PC-9 (cell line): ENCODE measurements around the gene SIT1. TPM values are rescaled to one million over a fixed set of nuclear protein-coding genes. Genes with fewer than 3 reads are reported as not detected.

ENCODE experiments used
- BruUV-seq: library from RNA; stranded (reverse); fragments of 400-500 nt; replicated peaks from 2 replicates; lab custom pipeline; 2021; lab: Mats Ljungman, UMichigan
- CTCF ChIA-PET: fragments of 300-600 bp; sonication (Branson Sonifier 250); formaldehyde crosslinking; loops from one replicate; lab custom pipeline; 2022; ENCODE audit warnings: antibody characterized with exemption; lab: Charles Lee
- POLR2A ChIA-PET: fragments of 300-600 bp; sonication (Branson Sonifier 250); formaldehyde crosslinking; loops from one replicate; lab custom pipeline; 2022; ENCODE audit warnings: antibody characterized with exemption; ENCODE audit not compliant: unreplicated experiment; lab: Charles Lee
- DNase-seq, 2 experiments: peaks; one replicate each; pipeline versions ENCODE4 v3.0.0 to v3.0.0-alpha.2; 2015 to 2022; ENCODE audit warnings: mixed read lengths in 1 of 2
- H2AFZ ChIP-seq: fragments of 200-600 bp; sonication (generic); 2 replicates; pipeline ENCODE4 v1.8.1; 2017; ENCODE audit warnings: antibody characterized with exemption
- H3F3A ChIP-seq: fragments of 200-600 bp; sonication (generic); 2 replicates; pipeline ENCODE4 v1.8.1; 2017; ENCODE audit warnings: antibody characterized with exemption, mild to moderate bottlenecking, low read depth; ENCODE audit not compliant: insufficient read depth
- H3K27ac ChIP-seq: fragments of 200-600 bp; sonication (generic); 2 replicates; pipeline ENCODE4 v1.6.1; 2016; ENCODE audit warnings: mixed run types
- H3K27me3 ChIP-seq: fragments of 200-600 bp; sonication (generic); 2 replicates; pipeline ENCODE4 v1.6.1; 2016; ENCODE audit warnings: low read depth, mixed run types; ENCODE audit not compliant: insufficient read depth
- H3K36me3 ChIP-seq: fragments of 200-600 bp; sonication (generic); 2 replicates; pipeline ENCODE4 v1.6.1; 2016; ENCODE audit warnings: low read depth, mixed run types
- H3K4me1 ChIP-seq: fragments of 200-600 bp; sonication (generic); replicated peaks from 2 replicates; pipeline ENCODE4 v1.6.1; 2016; ENCODE audit warnings: mixed run types; ENCODE audit not compliant: insufficient read depth
- H3K4me2 ChIP-seq: fragments of 200-600 bp; sonication (generic); 2 replicates; pipeline ENCODE4 v1.6.1; 2017; ENCODE audit warnings: mixed run types
- H3K4me3 ChIP-seq: fragments of 200-600 bp; sonication (generic); 2 replicates; pipeline ENCODE4 v1.6.1; 2016; ENCODE audit warnings: mixed run types
- H3K79me2 ChIP-seq: fragments of 200-600 bp; sonication (generic); 2 replicates; pipeline ENCODE4 v1.6.1; 2017; ENCODE audit warnings: low read depth, mixed run types
- H3K9me2 ChIP-seq: fragments of 200-600 bp; sonication (generic); 2 replicates; pipeline ENCODE4 v1.8.1; 2017; ENCODE audit warnings: mild to moderate bottlenecking; ENCODE audit not compliant: insufficient read depth
- H3K9me3 ChIP-seq: fragments of 200-600 bp; sonication (generic); 2 replicates; pipeline ENCODE4 v1.8.1; 2016; ENCODE audit warnings: low read depth; ENCODE audit not compliant: insufficient read depth
- H4K20me1 ChIP-seq: fragments of 200-600 bp; sonication (generic); 2 replicates; pipeline ENCODE4 v1.8.1; 2017; ENCODE audit not compliant: insufficient read depth
- EZH2 ChIP-seq: fragments of 200-600 bp; sonication (generic); IDR thresholded peaks from 2 replicates; pipeline ENCODE4 v1.8.0; 2017; ENCODE audit warnings: antibody characterized with exemption, low read depth
- intact Hi-C: fragments of 100-400 bp; cut with micrococcal nuclease; formaldehyde crosslinking; loops from one replicate; pipeline ENCODE4 v1.10.0; 2022; ENCODE audit not compliant: unreplicated experiment
- total RNA-seq: library from RNA; stranded (reverse); gene quantifications from 2 replicates; pipeline ENCODE4 v1.2.3, GENCODE V29; 2021
- TF ChIP-seq, protein P1 (sequence below): fragments of 200-600 bp; sonication (generic); conservative IDR thresholded peaks from 2 replicates; pipeline ENCODE4 v1.6.1; 2017; ENCODE audit warnings: mixed run types, antibody characterized with exemption, mild to moderate bottlenecking, moderate library complexity

SIT1 gene
- total RNA-seq, 1 experiment from 2014 or later, result not detected

DNA sequence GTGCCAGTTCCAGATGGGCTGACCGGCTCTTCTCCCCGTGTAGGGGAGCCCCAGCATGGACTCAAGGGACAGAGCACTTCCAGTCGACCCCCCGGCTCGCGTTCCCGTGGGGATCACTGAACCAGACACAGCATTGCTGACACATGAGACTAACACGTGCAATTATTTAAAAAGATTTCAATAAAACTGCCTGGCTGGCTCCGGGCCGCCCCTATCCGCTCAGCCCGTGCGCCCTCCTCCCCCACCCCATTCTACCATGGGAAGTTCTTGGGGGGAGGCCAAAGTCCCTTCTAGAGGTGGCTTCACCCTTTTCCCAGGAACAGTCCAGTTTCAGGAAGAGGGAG lies 40.9 kb downstream of the SIT1 start:
- Histone ChIP-seq H3K4me2 (no peak overlapping the region), H3K4me3 (no peak overlapping the region), H3K27me3 (no peaks in the 10 kb centered on the region), H3K79me2 (peaks cover 7% of the 10 kb centered on the region; the same call in 1 of the 2 replicates), H3K4me1 (peaks cover 7% of the 10 kb centered on the region; the same call in 1 of the 2 replicates), H4K20me1 (no peaks in the 10 kb centered on the region), H2AFZ (no peak overlapping the region), H3K36me3 (no peaks in the 10 kb centered on the region), H3F3A (peaks cover 1% of the 10 kb centered on the region; the same call in 1 of the 2 replicates), H3K9me3 (no peaks in the 10 kb centered on the region), H3K9me2 (no peaks in the 10 kb centered on the region), H3K27ac (no peak overlapping the region)
- TF ChIP-seq, protein P1, sequence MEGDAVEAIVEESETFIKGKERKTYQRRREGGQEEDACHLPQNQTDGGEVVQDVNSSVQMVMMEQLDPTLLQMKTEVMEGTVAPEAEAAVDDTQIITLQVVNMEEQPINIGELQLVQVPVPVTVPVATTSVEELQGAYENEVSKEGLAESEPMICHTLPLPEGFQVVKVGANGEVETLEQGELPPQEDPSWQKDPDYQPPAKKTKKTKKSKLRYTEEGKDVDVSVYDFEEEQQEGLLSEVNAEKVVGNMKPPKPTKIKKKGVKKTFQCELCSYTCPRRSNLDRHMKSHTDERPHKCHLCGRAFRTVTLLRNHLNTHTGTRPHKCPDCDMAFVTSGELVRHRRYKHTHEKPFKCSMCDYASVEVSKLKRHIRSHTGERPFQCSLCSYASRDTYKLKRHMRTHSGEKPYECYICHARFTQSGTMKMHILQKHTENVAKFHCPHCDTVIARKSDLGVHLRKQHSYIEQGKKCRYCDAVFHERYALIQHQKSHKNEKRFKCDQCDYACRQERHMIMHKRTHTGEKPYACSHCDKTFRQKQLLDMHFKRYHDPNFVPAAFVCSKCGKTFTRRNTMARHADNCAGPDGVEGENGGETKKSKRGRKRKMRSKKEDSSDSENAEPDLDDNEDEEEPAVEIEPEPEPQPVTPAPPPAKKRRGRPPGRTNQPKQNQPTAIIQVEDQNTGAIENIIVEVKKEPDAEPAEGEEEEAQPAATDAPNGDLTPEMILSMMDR, result no peak
- no peak for TF ChIP-seq EZH2
- intact Hi-C loops, result loop anchor here (10.0 kb wide), 1 partner anchor 495 kb away; the partner anchor contains the start of gene ATOSB
- CTCF ChIA-PET, result no interaction called here
- POLR2A ChIA-PET, result no interaction called here
- no peak for DNase-seq
- no TSS peak for BruUV-seq

DNA sequence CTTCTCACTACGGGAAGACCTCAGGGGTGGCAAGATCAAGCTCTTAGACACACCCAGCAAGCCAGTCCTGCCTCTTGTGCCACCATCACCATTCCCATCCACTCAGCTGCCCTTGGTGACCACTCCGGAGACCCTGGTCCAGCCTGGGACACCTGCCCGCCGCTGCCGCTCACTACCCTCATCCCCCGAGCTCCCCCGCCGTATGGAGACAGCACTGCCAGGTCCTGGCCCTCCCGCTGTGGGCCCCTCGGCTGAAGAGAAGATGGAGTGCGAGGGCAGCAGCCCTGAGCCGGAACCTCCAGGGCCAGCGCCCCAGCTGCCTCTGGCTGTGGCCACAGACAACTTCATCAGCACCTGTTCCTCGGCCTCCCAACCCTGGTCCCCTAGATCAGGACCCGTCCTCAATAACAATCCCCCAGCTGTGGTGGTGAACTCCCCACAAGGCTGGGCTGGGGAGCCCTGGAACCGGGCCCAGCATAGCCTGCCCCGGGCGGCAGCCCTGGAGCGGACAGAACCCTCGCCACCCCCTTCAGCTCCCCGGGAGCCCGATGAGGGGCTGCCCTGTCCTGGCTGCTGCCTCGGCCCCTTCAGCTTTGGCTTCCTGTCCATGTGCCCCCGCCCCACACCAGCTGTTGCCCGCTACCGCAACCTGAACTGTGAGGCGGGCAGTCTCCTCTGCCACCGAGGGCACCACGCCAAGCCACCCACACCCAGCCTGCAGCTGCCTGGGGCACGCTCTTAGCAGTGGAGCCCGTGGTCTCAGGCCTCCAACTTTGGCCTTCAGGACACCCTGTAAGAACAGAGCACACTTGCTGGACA lies 41.5 kb downstream of the SIT1 start:
- H3K4me1 ChIP-seq, result peaks cover 7% of the 10 kb centered on the region; the same call in 1 of the 2 replicates
- BruUV-seq, result no TSS peak

DNA sequence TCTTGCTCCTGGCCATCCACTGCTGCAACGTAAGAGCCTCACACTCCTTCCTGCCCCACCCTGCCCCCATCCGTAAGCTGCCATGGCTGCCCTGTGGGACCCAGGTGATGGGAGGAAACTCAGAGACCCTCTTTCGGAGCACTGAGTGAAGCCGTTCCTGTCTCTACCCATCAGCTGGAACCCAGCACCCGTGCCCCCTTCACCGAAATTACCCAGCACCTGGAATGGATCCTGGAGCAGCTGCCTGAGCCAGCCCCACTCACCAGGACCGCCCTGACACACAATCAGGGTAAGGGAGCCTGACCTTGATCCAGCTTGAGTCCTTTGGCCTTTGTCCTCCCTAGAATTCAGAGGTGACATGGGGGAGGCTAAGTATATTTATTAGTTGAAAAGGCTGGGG lies 42.5 kb downstream of the SIT1 start:
- Histone ChIP-seq H4K20me1 (no peaks in the 10 kb centered on the region), H3K27ac (no peak overlapping the region), H3K9me2 (no peaks in the 10 kb centered on the region), H2AFZ (no peak overlapping the region), H3K4me1 (peaks cover 10% of the 10 kb centered on the region; the same call in 1 of the 2 replicates), H3K9me3 (no peaks in the 10 kb centered on the region), H3K36me3 (no peaks in the 10 kb centered on the region), H3K4me2 (no peak overlapping the region), H3K4me3 (no peak overlapping the region), H3K79me2 (peaks cover 7% of the 10 kb centered on the region; the same call in 1 of the 2 replicates), H3K27me3 (no peaks in the 10 kb centered on the region), H3F3A (peaks cover 10% of the 10 kb centered on the region; the same call in 1 of the 2 replicates)
- ChIA-PET CTCF (no interaction called here), POLR2A (no interaction called here)
- no peak for DNase-seq
- intact Hi-C loops, result loop anchor here (10.0 kb wide), 1 partner anchor 493 kb away; the partner anchor contains the start of gene ATOSB
- TF ChIP-seq EZH2, result no peak
- TF ChIP-seq, protein P1, result no peak
- BruUV-seq, result no TSS peak

More for the DNA sequence above, 41.5 kb downstream of the SIT1 start:
- ChIA-PET POLR2A (no interaction called here), CTCF (no interaction called here)
- H2AFZ ChIP-seq, result no peak overlapping the region
- no peak overlapping the region for H3K4me2 ChIP-seq
- H3K27me3 ChIP-seq, result no peaks in the 10 kb centered on the region
- no peaks in the 10 kb centered on the region for H3K9me2 ChIP-seq
- H3K9me3 ChIP-seq, result no peaks in the 10 kb centered on the region
- intact Hi-C loops, result loop anchor here (10.0 kb wide), 1 partner anchor 494 kb away; the partner anchor contains the start of gene ATOSB
- no peaks in the 10 kb centered on the region for H3K36me3 ChIP-seq
- TF ChIP-seq, protein P1, result no peak
- no peak for DNase-seq
- H3K27ac ChIP-seq, result no peak overlapping the region
- no peak overlapping the region for H3K4me3 ChIP-seq
- peaks cover 7% of the 10 kb centered on the region; the same call in 1 of the 2 replicates for H3K79me2 ChIP-seq
- no peaks in the 10 kb centered on the region for H4K20me1 ChIP-seq
- peaks cover 4% of the 10 kb centered on the region; the same call in 1 of the 2 replicates for H3F3A ChIP-seq
